GM12878 (cell line): ENCODE measurements around the gene TMEM214. TPM values are rescaled to one million over a fixed set of nuclear protein-coding genes. Genes with fewer than 3 reads are reported as not detected.

ENCODE experiments used
- CEBPZ ChIP-seq: fragments of 150-350 bp; IDR thresholded peaks from 2 replicates; pipeline ENCODE4 v1.6.1; 2016; ENCODE audit warnings: low read depth, low read length
- ESRRA ChIP-seq: IDR thresholded peaks from 2 replicates; pipeline ENCODE4 v1.6.1; 2012; ENCODE audit warnings: mild to moderate bottlenecking, low read length, improper control_type of control experiment
- KDM1A ChIP-seq: fragments of 200-600 bp; sonication (generic); IDR thresholded peaks from 2 replicates; pipeline ENCODE4 v1.6.1; 2016; ENCODE audit warnings: borderline replicate concordance
- NFYB ChIP-seq: IDR thresholded peaks from 2 replicates; pipeline ENCODE4 v1.6.1; 2011; ENCODE audit warnings: low read depth, mild to moderate bottlenecking, low read length, improper control_type of control experiment, moderate library complexity; ENCODE audit not compliant: insufficient read depth
- NKRF ChIP-seq: fragments of 450-650 bp; conservative IDR thresholded peaks from 2 replicates; pipeline ENCODE4 v1.6.1; 2017; ENCODE audit warnings: mild to moderate bottlenecking, moderate library complexity
- SUPT20H ChIP-seq: IDR thresholded peaks from 2 replicates; pipeline ENCODE4 v1.6.1; 2011; ENCODE audit warnings: low read depth, mild to moderate bottlenecking, low read length, moderate library complexity, borderline replicate concordance; ENCODE audit not compliant: control insufficient read depth
- ZNF217 ChIP-seq: fragments of 450-650 bp; IDR thresholded peaks from 2 replicates; pipeline ENCODE4 v1.6.1; 2017; ENCODE audit warnings: antibody characterized with exemption, mild to moderate bottlenecking
- ZNF274 ChIP-seq: IDR thresholded peaks from one replicate; pipeline ENCODE4 v1.8.0; 2011; ENCODE audit not compliant: insufficient read length, insufficient read depth
- ZNF384 ChIP-seq: IDR thresholded peaks from 2 replicates; pipeline ENCODE4 v1.6.1; 2012; ENCODE audit warnings: low read depth, mild to moderate bottlenecking, low read length, improper control_type of control experiment, borderline replicate concordance
- ZSCAN29 ChIP-seq: fragments of 450-650 bp; IDR thresholded peaks from 2 replicates; pipeline ENCODE4 v1.6.1; 2017; ENCODE audit warnings: mild to moderate bottlenecking, moderate library complexity
- polyA plus RNA-seq, 11 experiments: library from polyadenylated mRNA; depleted of rRNA in 4 of 11; unstranded in 6 of 11; stranded (reverse) in 5 of 11; fragments of >200 nt; fragmentation: Nextera tagmentation in 4 of 11; fragmentation: Illumina TruSeq in 1 of 11; extraction: Ambion mirVana in 4 of 11; extraction: Trizol in 1 of 11; gene quantifications; 1 replicate in 1 of 11; 2 replicates in 10 of 11; pipeline versions ENCODE4 v1.2.1 to v1.2.3, GENCODE V29; 2011 to 2016; ENCODE audit warnings: inconsistent platforms in 2 of 11, missing spikeins in 2 of 11, low read depth in 1 of 11
- total RNA-seq, 4 experiments: library from RNA; depleted of rRNA in 3 of 4; stranded (reverse); fragments of >200 nt in 3 of 4; fragmentation: Illumina TruSeq in 1 of 4; extraction: Trizol in 1 of 4; gene quantifications; 2 replicates each; pipeline versions ENCODE4 v1.2.1 to v1.2.3, GENCODE V29; 2013 to 2021

Gene TMEM214
- total and polyA plus RNA-seq, 10 of the 15 experiments (the other 5 are each of a cell fraction or from before 2014, with no cell fraction given): 10.4 to 79.2 (median 45.0) TPM

GRCh38 chr2:27084297-27085061, 51.7 kb downstream of the TMEM214 start (continued):
- TF ChIP-seq CEBPZ (no peak), KDM1A (no peak), ZNF274 (no peak), NKRF (no peak), ZSCAN29 (no peak), NFYB (no peak), ESRRA (no peak), ZNF384 (no peak), SUPT20H (no peak), ZNF217 (no peak)
